AG04450 (cell line): Measurements from ENCODE around the gene CATSPERD. TPM values are rescaled to one million over a fixed set of nuclear protein-coding genes. Genes with fewer than 3 reads are reported as not detected.

Source experiments
- CTCF ChIA-PET: fragments of 300-600, 350-600 bp; formaldehyde crosslinking; extraction: SDS; loops from one replicate; lab custom pipeline; 2022; ENCODE audit warnings: antibody characterized with exemption, inconsistent platforms; lab: Charles Lee
- POLR2A ChIA-PET: fragments of 350-600 bp; formaldehyde crosslinking; extraction: SDS; loops from one replicate; lab custom pipeline; 2021; ENCODE audit warnings: antibody characterized with exemption, inconsistent platforms; lab: Yijun Ruan, JAX
- DNase-seq: peaks from one replicate; pipeline ENCODE4 v3.0.0-alpha.2; 2011; ENCODE audit warnings: low read depth, low spot score
- H3K27ac ChIP-seq: one replicate; pipeline ENCODE4 v1.5.1; 2012; ENCODE audit warnings: low read depth, low read length, control low read depth
- H3K27me3 ChIP-seq: one replicate; pipeline ENCODE4 v1.6.0; 2012; ENCODE audit warnings: low read length; ENCODE audit not compliant: control insufficient read depth, insufficient read depth
- H3K4me3 ChIP-seq: 2 replicates; pipeline ENCODE4 v1.5.1; 2011; ENCODE audit warnings: mild to moderate bottlenecking, low read depth, low read length, control low read depth
- H3K9me3 ChIP-seq: 2 replicates; pipeline ENCODE4 v1.5.1; 2012; ENCODE audit warnings: low read length; ENCODE audit not compliant: control insufficient read depth, insufficient read depth
- polyA plus RNA-seq: library from polyadenylated mRNA; depleted of rRNA; stranded (reverse); fragments of >200 nt; gene quantifications from 2 replicates; pipeline ENCODE4 v1.2.3, GENCODE V29; 2011
- TF ChIP-seq, protein P1 (sequence below): IDR thresholded peaks from 2 replicates; pipeline ENCODE4 v1.5.1; 2011; ENCODE audit warnings: low read depth, low read length, control low read depth, inconsistent platforms

Gene CATSPERD
- polyA plus RNA-seq, 1 experiment = not detected

DNA sequence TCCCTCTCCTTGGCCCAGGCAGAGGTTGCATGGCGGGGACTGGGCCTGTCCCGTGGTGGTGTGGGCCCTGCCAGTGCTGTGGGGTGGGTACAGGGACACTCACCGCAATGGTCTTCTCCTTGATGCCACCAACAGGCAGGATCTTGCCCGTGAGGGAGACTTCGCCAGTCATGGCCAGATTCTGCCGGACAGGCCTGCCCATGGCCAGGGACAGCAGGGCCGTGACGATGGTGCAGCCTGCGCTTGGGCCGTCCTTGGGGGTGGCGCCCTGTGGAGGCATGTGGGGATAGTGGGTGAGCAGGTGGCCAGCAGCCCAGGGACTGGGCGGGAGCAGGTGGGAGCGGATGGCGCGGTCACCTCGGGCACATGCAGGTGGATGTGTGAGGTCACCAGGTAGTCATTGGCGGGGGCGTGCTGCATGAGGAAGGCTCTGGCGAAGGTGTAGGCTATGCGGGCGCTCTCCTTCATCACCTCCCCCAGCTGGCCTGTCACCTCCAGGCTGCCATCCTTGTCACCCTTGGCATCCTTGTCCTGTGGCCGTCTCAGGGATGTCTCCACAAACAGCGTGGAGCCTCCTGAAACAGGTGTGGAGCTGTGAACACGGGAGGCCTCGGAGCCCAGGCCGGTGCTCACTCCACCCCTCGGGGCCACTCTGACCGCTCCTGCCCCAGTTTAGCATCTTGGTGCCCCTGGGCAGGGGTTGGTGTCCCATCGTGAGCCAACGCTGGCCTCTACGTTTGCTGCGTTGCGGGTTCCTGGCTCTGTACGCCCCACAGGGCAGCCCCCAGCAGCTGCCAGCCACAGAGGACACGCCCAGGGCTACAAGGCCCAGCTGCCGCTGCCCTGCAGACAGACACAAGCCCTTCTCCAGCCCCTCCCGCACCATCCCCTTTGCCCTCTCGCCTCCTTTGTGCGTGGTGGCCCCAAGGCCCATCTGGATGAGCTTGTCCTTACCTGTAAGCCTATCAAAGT, 27.0 kb upstream of the CATSPERD start:
- CTCF ChIA-PET = no interaction called here
- Histone ChIP-seq H3K9me3 (peaks cover 6% of the 10 kb centered on the region; the same call in 1 of the 2 replicates), H3K4me3 (no peak overlapping the region), H3K27me3 (no peaks in the 10 kb centered on the region), H3K27ac (peak overlapping the region; percentile 47)
- DNase-seq = no peak
- POLR2A ChIA-PET = no interaction called here
- TF ChIP-seq, protein P1, sequence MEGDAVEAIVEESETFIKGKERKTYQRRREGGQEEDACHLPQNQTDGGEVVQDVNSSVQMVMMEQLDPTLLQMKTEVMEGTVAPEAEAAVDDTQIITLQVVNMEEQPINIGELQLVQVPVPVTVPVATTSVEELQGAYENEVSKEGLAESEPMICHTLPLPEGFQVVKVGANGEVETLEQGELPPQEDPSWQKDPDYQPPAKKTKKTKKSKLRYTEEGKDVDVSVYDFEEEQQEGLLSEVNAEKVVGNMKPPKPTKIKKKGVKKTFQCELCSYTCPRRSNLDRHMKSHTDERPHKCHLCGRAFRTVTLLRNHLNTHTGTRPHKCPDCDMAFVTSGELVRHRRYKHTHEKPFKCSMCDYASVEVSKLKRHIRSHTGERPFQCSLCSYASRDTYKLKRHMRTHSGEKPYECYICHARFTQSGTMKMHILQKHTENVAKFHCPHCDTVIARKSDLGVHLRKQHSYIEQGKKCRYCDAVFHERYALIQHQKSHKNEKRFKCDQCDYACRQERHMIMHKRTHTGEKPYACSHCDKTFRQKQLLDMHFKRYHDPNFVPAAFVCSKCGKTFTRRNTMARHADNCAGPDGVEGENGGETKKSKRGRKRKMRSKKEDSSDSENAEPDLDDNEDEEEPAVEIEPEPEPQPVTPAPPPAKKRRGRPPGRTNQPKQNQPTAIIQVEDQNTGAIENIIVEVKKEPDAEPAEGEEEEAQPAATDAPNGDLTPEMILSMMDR = no peak

DNA sequence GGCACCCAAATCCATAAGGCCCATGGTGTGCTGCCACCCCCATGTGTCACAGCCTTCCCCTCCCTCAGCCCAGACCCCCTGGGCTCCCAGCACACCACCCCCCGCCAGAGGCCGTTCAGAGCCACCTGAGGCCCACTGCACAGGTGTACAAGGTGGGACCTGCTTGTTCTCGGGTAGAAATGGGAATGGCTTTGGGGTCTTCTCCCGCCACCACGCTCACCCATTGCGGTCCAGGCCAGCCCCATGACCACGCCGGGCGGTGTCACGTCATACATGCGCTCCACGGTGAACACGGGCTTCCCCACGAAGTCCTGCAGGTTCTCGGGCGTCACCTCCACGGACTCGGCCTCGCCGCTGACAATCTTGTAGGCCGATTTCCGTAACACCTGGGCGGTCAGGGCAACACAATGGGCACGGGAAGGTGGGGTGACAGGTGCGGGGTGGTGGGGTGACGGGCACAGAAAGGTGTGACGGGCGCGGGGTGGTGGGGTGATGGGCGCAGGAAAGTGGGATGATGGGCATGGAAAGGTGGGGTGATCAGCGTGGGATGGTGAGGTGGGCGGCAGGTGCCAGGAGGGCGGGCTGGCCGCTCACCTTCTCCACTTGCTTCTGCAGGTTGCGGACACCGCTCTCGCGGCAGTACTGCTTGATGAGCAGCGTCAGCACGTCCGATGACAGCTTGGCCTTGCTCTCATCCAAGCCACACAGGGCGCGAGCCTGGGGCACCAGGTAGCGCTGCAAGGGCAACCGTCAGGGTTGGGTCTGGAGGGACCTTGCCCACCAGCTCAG, 26.1 kb upstream of the CATSPERD start:
- Histone ChIP-seq H3K27me3 (no peaks in the 10 kb centered on the region), H3K27ac (no peak overlapping the region), H3K9me3 (peaks cover 6% of the 10 kb centered on the region; the same call in 1 of the 2 replicates), H3K4me3 (no peak overlapping the region)
- ChIA-PET POLR2A (no interaction called here), CTCF (no interaction called here)
- DNase-seq = no peak
- TF ChIP-seq, protein P1 = no peak

DNA sequence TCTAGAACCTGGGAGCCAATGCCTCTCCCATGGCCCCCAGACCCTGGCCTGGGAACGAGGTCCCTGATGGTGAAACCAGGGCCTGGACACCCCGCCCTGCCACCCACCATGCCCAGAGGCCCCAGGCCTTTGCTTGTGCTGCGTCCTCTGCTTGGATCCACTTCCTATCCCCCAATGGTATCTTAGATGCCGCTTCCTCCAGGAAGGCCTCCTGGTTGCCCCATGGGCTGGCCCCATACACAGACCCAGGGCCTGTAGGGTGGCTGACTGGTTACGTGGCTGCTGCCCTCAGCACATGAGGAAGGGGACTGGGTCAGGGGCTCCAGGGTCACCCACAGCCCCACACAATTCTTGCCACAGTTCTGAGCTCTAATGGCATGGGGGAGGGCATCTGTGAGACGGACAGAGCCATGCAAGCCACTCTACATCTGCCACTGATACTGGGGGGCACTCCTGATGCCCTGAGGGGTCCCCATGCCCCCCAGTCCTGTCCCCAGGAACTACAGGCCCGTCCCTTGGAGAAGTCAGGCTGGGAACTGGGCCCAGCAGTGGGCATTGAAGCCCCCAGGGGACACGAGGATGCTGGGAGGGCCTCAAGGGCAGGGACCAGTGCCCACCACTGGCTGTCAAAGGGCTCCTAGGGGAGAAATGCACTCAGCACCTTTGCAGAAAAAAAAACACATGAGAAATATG, 25.3 kb upstream of the CATSPERD start:
- TF ChIP-seq, protein P1 = no peak
- H3K4me3 ChIP-seq = no peak overlapping the region
- H3K27me3 ChIP-seq = no peaks in the 10 kb centered on the region
- no peak for DNase-seq
- ChIA-PET CTCF (interaction anchor here (1.1 kb wide), 1 partner anchor 8 kb away, joined by 3 read pairs; no protein-coding TSS in a partner anchor), POLR2A (interaction anchor here (1.1 kb wide), 1 partner anchor 72 kb away, joined by 4 read pairs; the partner anchor contains the start of genes SAFB and SAFB2)
- H3K9me3 ChIP-seq = peaks cover 6% of the 10 kb centered on the region; the same call in 1 of the 2 replicates
- H3K27ac ChIP-seq = no peak overlapping the region

DNA sequence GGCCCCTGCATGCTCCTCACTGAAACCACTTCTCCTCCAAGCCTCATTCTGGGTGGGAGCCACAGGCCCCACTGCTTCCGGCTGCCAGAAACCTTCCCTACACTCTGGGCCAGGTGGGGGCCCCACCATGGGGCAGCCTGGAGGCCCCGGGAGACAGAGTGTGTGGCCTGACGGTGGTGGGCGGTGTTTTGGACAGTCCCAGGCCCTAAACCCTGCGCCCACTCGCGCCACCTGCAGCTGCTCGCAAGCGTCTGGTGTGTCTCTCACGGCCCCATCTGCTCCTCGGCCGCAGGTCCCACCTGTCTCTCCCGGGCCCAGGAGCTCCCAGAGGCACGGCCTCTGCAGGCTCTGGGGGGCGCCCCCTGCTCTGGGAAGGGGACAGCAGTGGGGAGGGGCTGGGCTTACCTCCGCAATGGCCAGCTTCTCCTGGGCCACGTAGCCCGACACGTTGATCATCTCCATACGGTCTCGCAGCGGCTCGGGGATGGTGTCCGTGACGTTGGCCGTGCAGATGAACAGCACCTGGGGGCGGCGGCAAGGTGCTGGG, 24.7 kb upstream of the CATSPERD start:
- no peaks in the 10 kb centered on the region for H3K27me3 ChIP-seq
- no peak for DNase-seq
- TF ChIP-seq, protein P1 = no peak
- peaks cover 2% of the 10 kb centered on the region; the same call in 1 of the 2 replicates for H3K9me3 ChIP-seq
- H3K27ac ChIP-seq = no peak overlapping the region
- POLR2A ChIA-PET = interaction anchor here (1.1 kb wide), 1 partner anchor 73 kb away, joined by 4 read pairs; the partner anchor contains the start of genes SAFB and SAFB2
- CTCF ChIA-PET = interaction anchor here (1.1 kb wide), 1 partner anchor 8 kb away, joined by 3 read pairs; no protein-coding TSS in a partner anchor
- no peak overlapping the region for H3K4me3 ChIP-seq
